Measurements from ENCODE around the gene SLC8A1.

- TF ChIP-seq POLR2AphosphoS5 (IDR thresholded peaks at IDR 0.05) (no peak), POLR2A (IDR thresholded peaks at IDR 0.05) (no peak), CTCF (IDR thresholded peaks at IDR 0.05) (no peak)
These were observed 331.9 kb downstream of the SLC8A1 start for GRCh38 chr2:40120026-40120425.
